Loucy (cell line): Measurements from ENCODE around the gene ALDH7A1.
A peak's percentile ranks its signal among the peaks of the same experiment; 100 is the strongest.

ENCODE experiments used
- H2AFZ ChIP-seq: fragments of 200-600 bp; sonication (generic); 2 replicates; pipeline ENCODE4 v1.6.0; 2016; ENCODE audit warnings: antibody characterized with exemption, mild to moderate bottlenecking, low read length, moderate library complexity
- H3F3A ChIP-seq: fragments of 200-600 bp; 2 replicates; pipeline ENCODE4 v1.6.0; 2016; ENCODE audit warnings: antibody characterized with exemption, low read depth, mild to moderate bottlenecking
- H3K27me3 ChIP-seq: fragments of 200-600 bp; sonication (generic); 2 replicates; pipeline ENCODE4 v1.6.1; 2014; ENCODE audit warnings: low read length, mild to moderate bottlenecking; ENCODE audit not compliant: insufficient read depth, poor library complexity, severe bottlenecking
- H3K36me3 ChIP-seq: fragments of 200-600 bp; sonication (generic); 2 replicates; pipeline ENCODE4 v1.6.1; 2016; ENCODE audit warnings: low read length; ENCODE audit not compliant: insufficient read depth
- H3K4me1 ChIP-seq: fragments of 200-600 bp; sonication (generic); 2 replicates; pipeline ENCODE4 v1.5.1; 2014; ENCODE audit warnings: low read length, mild to moderate bottlenecking; ENCODE audit not compliant: insufficient read depth, poor library complexity, severe bottlenecking
- H3K4me2 ChIP-seq: fragments of 200-600 bp; sonication (generic); 2 replicates; pipeline ENCODE4 v1.6.0; 2014; ENCODE audit warnings: antibody characterized with exemption, low read length, low read depth, mild to moderate bottlenecking; ENCODE audit not compliant: poor library complexity, severe bottlenecking
- H3K4me3 ChIP-seq: fragments of 200-600 bp; sonication (generic); 2 replicates; pipeline ENCODE4 v1.5.1; 2014; ENCODE audit warnings: low read length, mild to moderate bottlenecking, mixed read lengths; ENCODE audit not compliant: poor library complexity, severe bottlenecking
- H3K79me2 ChIP-seq: fragments of 200-600 bp; sonication (generic); 2 replicates; pipeline ENCODE4 v1.6.1; 2014; ENCODE audit warnings: low read length; ENCODE audit not compliant: insufficient read depth
- H3K9ac ChIP-seq: fragments of 200-600 bp; sonication (generic); 2 replicates; pipeline ENCODE4 v1.6.0; 2014; ENCODE audit warnings: mild to moderate bottlenecking, low read depth, low read length, moderate library complexity; ENCODE audit not compliant: poor library complexity, severe bottlenecking
- H3K9me2 ChIP-seq: fragments of 200-600 bp; sonication (generic); replicated peaks from 2 replicates; pipeline ENCODE4 v1.6.1; 2016; ENCODE audit warnings: low read depth, low read length, mixed read lengths
- H3K9me3 ChIP-seq: fragments of 200-600 bp; sonication (generic); 2 replicates; pipeline ENCODE4 v1.6.1; 2014; ENCODE audit warnings: mild to moderate bottlenecking, antibody characterized with exemption, low read length, low read depth; ENCODE audit not compliant: insufficient read depth
- H4K20me1 ChIP-seq: fragments of 200-600 bp; sonication (generic); 2 replicates; pipeline ENCODE4 v1.6.0; 2014; ENCODE audit warnings: antibody characterized with exemption, low read length, mild to moderate bottlenecking; ENCODE audit not compliant: insufficient read depth, poor library complexity, severe bottlenecking
- CTCF ChIP-seq: fragments of 200-600 bp; sonication (generic); conservative IDR thresholded peaks from 2 replicates; pipeline ENCODE4 v1.5.1; 2014; ENCODE audit warnings: mild to moderate bottlenecking, antibody characterized with exemption, low read length
- EZH2phosphoT487 ChIP-seq: fragments of 200-600 bp; IDR thresholded peaks from 2 replicates; pipeline ENCODE4 v1.6.1; 2018; ENCODE audit warnings: antibody characterized with exemption, mild to moderate bottlenecking, moderate library complexity, borderline replicate concordance

Gene ALDH7A1

GRCh38 chr5:126610616-126611015 is 15.6 kb upstream of the ALDH7A1 start:
- Histone ChIP-seq H3K9me3 (no peaks in the 10 kb centered on the region), H3K4me1 (peaks cover 10% of the 10 kb centered on the region), H3K36me3 (peaks cover 10% of the 10 kb centered on the region; the same call in 1 of the 2 replicates), H3F3A (no peaks in the 10 kb centered on the region), H2AFZ (no peak overlapping the region), H3K4me2 (no peak overlapping the region), H3K27me3 (no peaks in the 10 kb centered on the region), H3K4me3 (no peak overlapping the region), H3K9ac (no peak overlapping the region), H4K20me1 (peaks cover 4% of the 10 kb centered on the region), H3K9me2 (no peaks in the 10 kb centered on the region), H3K79me2 (peaks cover 34% of the 10 kb centered on the region)
- no peak for TF ChIP-seq EZH2phosphoT487
- no peak for TF ChIP-seq CTCF

GRCh38 chr5:126610160-126610559 is 15.1 kb upstream of the ALDH7A1 start:
- peaks cover 38% of the 10 kb centered on the region for H3K79me2 ChIP-seq
- no peak overlapping the region for H3K9ac ChIP-seq
- H3K9me2 ChIP-seq, result no peaks in the 10 kb centered on the region
- TF ChIP-seq EZH2phosphoT487, result no peak
- no peak for TF ChIP-seq CTCF
- H4K20me1 ChIP-seq, result peaks cover 4% of the 10 kb centered on the region
- H3K4me3 ChIP-seq, result no peak overlapping the region
- H2AFZ ChIP-seq, result no peak overlapping the region
- H3K4me2 ChIP-seq, result no peak overlapping the region
- H3K9me3 ChIP-seq, result no peaks in the 10 kb centered on the region
- no peaks in the 10 kb centered on the region for H3F3A ChIP-seq
- H3K4me1 ChIP-seq, result peaks cover 13% of the 10 kb centered on the region
- no peaks in the 10 kb centered on the region for H3K27me3 ChIP-seq
- peaks cover 6% of the 10 kb centered on the region; the same call in 1 of the 2 replicates for H3K36me3 ChIP-seq

- peak overlapping the region; percentile 63 for H3K4me3 ChIP-seq
- H4K20me1 ChIP-seq, result peaks cover 10% of the 10 kb centered on the region
- H3K9me3 ChIP-seq, result no peaks in the 10 kb centered on the region
- H3K9ac ChIP-seq, result peak overlapping the region; percentile 36
- no peaks in the 10 kb centered on the region for H3K27me3 ChIP-seq
- H3K4me2 ChIP-seq, result peak overlapping the region; percentile 64
- H3K4me1 ChIP-seq, result peaks cover 13% of the 10 kb centered on the region
- no peak overlapping the region for H2AFZ ChIP-seq
- H3K9me2 ChIP-seq, result no peaks in the 10 kb centered on the region
- TF ChIP-seq EZH2phosphoT487 (no peak), CTCF (no peak)
- H3K36me3 ChIP-seq, result peaks cover 7% of the 10 kb centered on the region; the same call in 1 of the 2 replicates
- no peaks in the 10 kb centered on the region for H3F3A ChIP-seq
- H3K79me2 ChIP-seq, result peaks cover 72% of the 10 kb centered on the region
Observed at GRCh38 chr5:126605525-126605924, 10.5 kb upstream of the ALDH7A1 start.
